T-helper 17 cell (primary cell): ENCODE data around the gene HOXB6. TPM values are rescaled to one million over a fixed set of nuclear protein-coding genes. Genes with fewer than 3 reads are reported as not detected.

Source experiments
- ATAC-seq: fragments of 150-1000 bp; cut with Tn5 transposase; 2 replicates; pipeline ENCODE4 v1.10.0; 2021; ENCODE audit warnings: mild to moderate bottlenecking, moderate library complexity
- DNase-seq, 3 donors: peaks; one replicate each; pipeline versions ENCODE4 v3.0.0 to v3.0.0-alpha.2; 2020 to 2021
- H3K9me3 ChIP-seq: one replicate; pipeline ENCODE4 v1.7.0; 2013; ENCODE audit warnings: low read length, mild to moderate bottlenecking; ENCODE audit not compliant: control insufficient read depth, poor library complexity, severe bottlenecking
- H3K27ac Mint-ChIP-seq: one replicate; pipeline ENCODE4 v1.8.0; 2022; ENCODE audit warnings: mild to moderate bottlenecking, moderate library complexity, mixed read lengths
- H3K27me3 Mint-ChIP-seq: one replicate; pipeline ENCODE4 v1.8.0; 2022; ENCODE audit warnings: mixed read lengths
- H3K36me3 Mint-ChIP-seq: one replicate; pipeline ENCODE4 v1.8.0; 2022; ENCODE audit warnings: low read depth, mixed read lengths
- H3K4me1 Mint-ChIP-seq: one replicate; pipeline ENCODE4 v1.8.0; 2022; ENCODE audit warnings: mild to moderate bottlenecking, mixed read lengths
- H3K4me3 Mint-ChIP-seq: one replicate; pipeline ENCODE4 v1.8.0; 2022; ENCODE audit warnings: mild to moderate bottlenecking, moderate library complexity, mixed read lengths
- total RNA-seq, 4 donors: library from RNA in 2 of 4; stranded (reverse) in 2 of 4; gene quantifications; one replicate each; pipeline ENCODE4 v1.2.3 and lab custom pipeline; 2022 to 2026

The HOXB6 gene
- total RNA-seq, 2 donors from 2014 or later: not detected

- H3K36me3 Mint-ChIP-seq: peaks cover 5% of the 10 kb centered on the region
- DNase-seq (no peak), ATAC-seq (no peak)
- H3K4me3 Mint-ChIP-seq: peak overlapping the region; percentile 52
- H3K27ac Mint-ChIP-seq: no peak overlapping the region
- H3K4me1 Mint-ChIP-seq: peaks cover 21% of the 10 kb centered on the region
- H3K9me3 ChIP-seq: no peaks in the 10 kb centered on the region
- peaks cover 43% of the 10 kb centered on the region for H3K27me3 Mint-ChIP-seq
Observed at GRCh38 chr17:48558831-48559121, 46.0 kb downstream of the HOXB6 start.

- Mint-ChIP-seq H3K36me3 (peaks cover 5% of the 10 kb centered on the region), H3K4me3 (peak overlapping the region; percentile 52), H3K27ac (peak overlapping the region; percentile 9), H3K4me1 (peaks cover 21% of the 10 kb centered on the region), H3K27me3 (peaks cover 38% of the 10 kb centered on the region)
- H3K9me3 ChIP-seq: no peaks in the 10 kb centered on the region
- ATAC-seq (no peak), DNase-seq (no peak)
Observed at GRCh38 chr17:48558057-48558830, 46.5 kb downstream of the HOXB6 start.

GRCh38 chr17:48556576-48557401 is 48.0 kb downstream of the HOXB6 start:
- DNase-seq (no peak), ATAC-seq (no peak)
- H3K36me3 Mint-ChIP-seq: peaks cover 5% of the 10 kb centered on the region
- peaks cover 19% of the 10 kb centered on the region for H3K4me1 Mint-ChIP-seq
- H3K4me3 Mint-ChIP-seq: peak overlapping the region; percentile 7
- no peaks in the 10 kb centered on the region for H3K9me3 ChIP-seq
- H3K27ac Mint-ChIP-seq: peak overlapping the region; percentile 60
- peaks cover 34% of the 10 kb centered on the region for H3K27me3 Mint-ChIP-seq

GRCh38 chr17:48556229-48556575 is 48.6 kb downstream of the HOXB6 start:
- Mint-ChIP-seq H3K27me3 (peaks cover 34% of the 10 kb centered on the region), H3K27ac (peak overlapping the region; percentile 77), H3K4me3 (peak overlapping the region; percentile 7), H3K36me3 (peaks cover 5% of the 10 kb centered on the region), H3K4me1 (peaks cover 13% of the 10 kb centered on the region)
- H3K9me3 ChIP-seq: no peaks in the 10 kb centered on the region
- ATAC-seq (no peak), DNase-seq (no peak)

GRCh38 chr17:48555258-48556228 is 49.2 kb downstream of the HOXB6 start:
- no peak for DNase-seq
- H3K9me3 ChIP-seq: no peaks in the 10 kb centered on the region
- Mint-ChIP-seq H3K27me3 (peaks cover 34% of the 10 kb centered on the region), H3K27ac (peak overlapping the region; percentile 77), H3K36me3 (peaks cover 5% of the 10 kb centered on the region), H3K4me3 (peak overlapping the region; percentile 91), H3K4me1 (peaks cover 12% of the 10 kb centered on the region)
- peak; percentile 60 for ATAC-seq

- H3K27me3 Mint-ChIP-seq: peaks cover 33% of the 10 kb centered on the region
- H3K4me3 Mint-ChIP-seq: peak overlapping the region; percentile 91
- ATAC-seq (no peak), DNase-seq (no peak)
- H3K9me3 ChIP-seq: no peaks in the 10 kb centered on the region
- H3K27ac Mint-ChIP-seq: peak overlapping the region; percentile 77
- H3K36me3 Mint-ChIP-seq: peaks cover 5% of the 10 kb centered on the region
- H3K4me1 Mint-ChIP-seq: peaks cover 12% of the 10 kb centered on the region
Observed at GRCh38 chr17:48554412-48555257, 50.2 kb downstream of the HOXB6 start.

GRCh38 chr17:48553826-48554225 is 51.0 kb downstream of the HOXB6 start:
- peaks cover 14% of the 10 kb centered on the region for H3K4me1 Mint-ChIP-seq
- no peaks in the 10 kb centered on the region for H3K9me3 ChIP-seq
- DNase-seq (no peak), ATAC-seq (no peak)
- H3K27me3 Mint-ChIP-seq: peaks cover 25% of the 10 kb centered on the region
- H3K36me3 Mint-ChIP-seq: peaks cover 5% of the 10 kb centered on the region
- no peak overlapping the region for H3K4me3 Mint-ChIP-seq
- no peak overlapping the region for H3K27ac Mint-ChIP-seq

GRCh38 chr17:48553190-48553547 is 51.6 kb downstream of the HOXB6 start:
- no peak overlapping the region for H3K27ac Mint-ChIP-seq
- DNase-seq (no peak), ATAC-seq (no peak)
- H3K36me3 Mint-ChIP-seq: peaks cover 2% of the 10 kb centered on the region
- no peak overlapping the region for H3K4me3 Mint-ChIP-seq
- peaks cover 18% of the 10 kb centered on the region for H3K27me3 Mint-ChIP-seq
- no peaks in the 10 kb centered on the region for H3K9me3 ChIP-seq
- peaks cover 16% of the 10 kb centered on the region for H3K4me1 Mint-ChIP-seq

GRCh38 chr17:48552466-48553189 is 52.2 kb downstream of the HOXB6 start:
- Mint-ChIP-seq H3K36me3 (peaks cover 2% of the 10 kb centered on the region), H3K4me1 (peaks cover 16% of the 10 kb centered on the region), H3K27ac (no peak overlapping the region), H3K4me3 (no peak overlapping the region), H3K27me3 (peaks cover 15% of the 10 kb centered on the region)
- no peak for DNase-seq
- no peak for ATAC-seq
- H3K9me3 ChIP-seq: no peaks in the 10 kb centered on the region

GRCh38 chr17:48551596-48552465 is 53.0 kb downstream of the HOXB6 start:
- DNase-seq: no peak
- no peak overlapping the region for H3K27ac Mint-ChIP-seq
- H3K4me1 Mint-ChIP-seq: peaks cover 16% of the 10 kb centered on the region
- H3K4me3 Mint-ChIP-seq: no peak overlapping the region
- no peak for ATAC-seq
- no peaks in the 10 kb centered on the region for H3K9me3 ChIP-seq
- H3K27me3 Mint-ChIP-seq: peaks cover 13% of the 10 kb centered on the region
- H3K36me3 Mint-ChIP-seq: peaks cover 2% of the 10 kb centered on the region

- no peak overlapping the region for H3K27ac Mint-ChIP-seq
- H3K36me3 Mint-ChIP-seq: peaks cover 2% of the 10 kb centered on the region
- H3K4me3 Mint-ChIP-seq: no peak overlapping the region
- H3K4me1 Mint-ChIP-seq: peaks cover 13% of the 10 kb centered on the region
- ATAC-seq (no peak), DNase-seq (no peak)
- H3K27me3 Mint-ChIP-seq: peaks cover 7% of the 10 kb centered on the region
- no peaks in the 10 kb centered on the region for H3K9me3 ChIP-seq
Observed at GRCh38 chr17:48551214-48551555, 53.6 kb downstream of the HOXB6 start.
